Adrenal gland (tissue), 5 donors: ENCODE data around the gene COL23A1.

Source experiments
- CTCF ChIP-seq, 6 experiments: fragments of 450-650 bp in 4 of 6; fragments of 200-600 bp in 2 of 6; sonication (generic) in 1 of 6; IDR thresholded peaks; 1 replicate in 5 of 6; 2 replicates in 1 of 6; pipeline versions ENCODE4 v1.5.1 to v1.8.0; 2016 to 2021; ENCODE audit warnings: antibody characterized with exemption in 6 of 6, mild to moderate bottlenecking in 2 of 6, moderate library complexity in 1 of 6
- POLR2A ChIP-seq, 2 donors: fragments of 450-650 bp; IDR thresholded peaks; one replicate each; pipeline ENCODE4 v1.6.1; 2017; ENCODE audit warnings: antibody characterized with exemption in 2 of 2, mild to moderate bottlenecking in 2 of 2, moderate library complexity in 1 of 2
- donor health status: DM: no; HTN: no; CAD: no.

GRCh38 chr5:178545176-178545575 lies 45.0 kb downstream of the COL23A1 start:
- no peak for TF ChIP-seq CTCF (IDR thresholded peaks at IDR 0.05)
- no peak for TF ChIP-seq POLR2A (IDR thresholded peaks at IDR 0.05)
